Left lung (tissue), 10 donors: ENCODE data around the gene RECQL5. TPM values are rescaled to one million over a fixed set of nuclear protein-coding genes. Genes with fewer than 3 reads are reported as not detected.

ENCODE experiments used
- ATAC-seq: fragments of 200-7000 bp; cut with Tn5 transposase; one replicate; pipeline ENCODE4 v1.9.1; 2020; ENCODE audit warnings: moderate library complexity
- DNase-seq, 4 donors: peaks; one replicate each; pipeline ENCODE4 v3.0.0-alpha.2; 2013 to 2020
- H3K27ac ChIP-seq, 2 donors: fragments of 200-600 bp; sonication (generic) in 1 of 2; one replicate each; pipeline versions ENCODE4 v1.5.0 to v1.8.0; 2020 to 2021
- H3K27me3 ChIP-seq, 2 donors: fragments of 200-600 bp; sonication (generic) in 1 of 2; one replicate each; pipeline versions ENCODE4 v1.5.0 to v1.8.0; 2020 to 2021
- H3K36me3 ChIP-seq, 2 donors: fragments of 200-600 bp; sonication (generic) in 1 of 2; one replicate each; pipeline versions ENCODE4 v1.5.0 to v1.8.0; 2020 to 2021
- H3K4me1 ChIP-seq, 2 donors: fragments of 200-600 bp; one replicate each; pipeline ENCODE4 v1.8.0; 2021
- H3K4me3 ChIP-seq, 2 donors: fragments of 200-600 bp; sonication (generic) in 1 of 2; one replicate each; pipeline versions ENCODE4 v1.5.0 to v1.8.0; 2020 to 2021; ENCODE audit warnings: mild to moderate bottlenecking in 1 of 2
- H3K9me3 ChIP-seq, 2 donors: fragments of 200-600 bp; sonication (generic) in 1 of 2; one replicate each; pipeline versions ENCODE4 v1.5.0 to v1.8.0; 2020 to 2021
- intact Hi-C, 2 donors: fragments of 100-400 bp; cut with DNase I; formaldehyde crosslinking; loops; one replicate each; pipeline versions ENCODE4 v1.11.2 to v1.14.2; 2022
- polyA plus RNA-seq, 6 donors: library from polyadenylated mRNA; unstranded; fragments of 120-200 nt; gene quantifications; one replicate each; pipeline ENCODE4 v1.2.1, GENCODE V29; 2013; ENCODE audit not compliant: insufficient read length in 6 of 6
- total RNA-seq, 2 donors: library from RNA; stranded (reverse); fragmentation: NEBNext Ultra II Directional; extraction: Animal tissue kit (Norgen Biotek cat#: 25700); gene quantifications; one replicate each; pipeline ENCODE4 v1.2.1, GENCODE V29; 2021
- TF ChIP-seq, protein P1 (sequence below), 2 donors: fragments of 200-600 bp; sonication (generic) in 1 of 2; IDR thresholded peaks; one replicate each; pipeline versions ENCODE4 v1.5.0 to v1.8.0; 2021; ENCODE audit warnings: antibody characterized with exemption in 2 of 2
- donor health status: DM: no; HTN: yes; CAD: no.
- donor health status: DM: no; HTN: no; CAD: no.

The RECQL5 gene
- total and polyA plus RNA-seq, 8 donors = 28.5 to 43.0 (median 34.5) TPM

DNA sequence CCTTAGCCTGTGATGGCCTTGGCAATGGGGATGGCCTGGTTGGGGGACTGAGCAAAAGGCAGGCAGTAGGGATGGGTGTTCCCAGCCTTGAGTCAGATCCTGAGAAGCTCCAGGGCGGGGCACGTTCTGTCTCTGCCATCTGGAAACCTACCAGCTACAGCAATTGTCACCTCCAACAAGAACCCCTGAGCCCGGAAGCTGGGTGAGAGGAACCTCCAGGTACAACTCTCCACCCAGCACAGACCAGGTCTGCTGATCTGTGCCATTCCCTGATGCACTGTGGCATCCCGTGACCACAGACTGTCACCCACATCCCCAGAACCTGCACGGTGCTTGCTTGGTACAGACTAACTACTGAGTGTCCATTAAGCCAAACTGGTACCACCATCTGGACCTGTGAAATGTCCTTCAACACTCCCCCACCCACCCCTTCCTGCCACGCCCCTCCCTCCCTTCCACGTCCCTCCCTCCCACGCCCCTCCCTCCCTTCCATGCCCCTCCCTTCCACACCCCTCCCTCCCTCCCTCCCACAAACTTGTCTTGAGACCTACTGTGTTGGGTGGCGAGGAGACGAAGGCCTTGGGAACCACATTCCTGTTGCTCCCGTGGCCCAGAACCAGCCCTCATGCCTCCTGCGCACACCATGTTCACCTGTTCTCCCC, 62.8 kb downstream of the RECQL5 start:
- Histone ChIP-seq H3K36me3 (no peaks in the 10 kb centered on the region), H3K4me1 (no peaks in the 10 kb centered on the region), H3K4me3 (no peak overlapping the region), H3K9me3 (no peaks in the 10 kb centered on the region), H3K27ac (no peak overlapping the region), H3K27me3 (no peaks in the 10 kb centered on the region)
- TF ChIP-seq, protein P1, sequence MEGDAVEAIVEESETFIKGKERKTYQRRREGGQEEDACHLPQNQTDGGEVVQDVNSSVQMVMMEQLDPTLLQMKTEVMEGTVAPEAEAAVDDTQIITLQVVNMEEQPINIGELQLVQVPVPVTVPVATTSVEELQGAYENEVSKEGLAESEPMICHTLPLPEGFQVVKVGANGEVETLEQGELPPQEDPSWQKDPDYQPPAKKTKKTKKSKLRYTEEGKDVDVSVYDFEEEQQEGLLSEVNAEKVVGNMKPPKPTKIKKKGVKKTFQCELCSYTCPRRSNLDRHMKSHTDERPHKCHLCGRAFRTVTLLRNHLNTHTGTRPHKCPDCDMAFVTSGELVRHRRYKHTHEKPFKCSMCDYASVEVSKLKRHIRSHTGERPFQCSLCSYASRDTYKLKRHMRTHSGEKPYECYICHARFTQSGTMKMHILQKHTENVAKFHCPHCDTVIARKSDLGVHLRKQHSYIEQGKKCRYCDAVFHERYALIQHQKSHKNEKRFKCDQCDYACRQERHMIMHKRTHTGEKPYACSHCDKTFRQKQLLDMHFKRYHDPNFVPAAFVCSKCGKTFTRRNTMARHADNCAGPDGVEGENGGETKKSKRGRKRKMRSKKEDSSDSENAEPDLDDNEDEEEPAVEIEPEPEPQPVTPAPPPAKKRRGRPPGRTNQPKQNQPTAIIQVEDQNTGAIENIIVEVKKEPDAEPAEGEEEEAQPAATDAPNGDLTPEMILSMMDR (IDR thresholded peaks at IDR 0.05) = no peak
- ATAC-seq (no peak), DNase-seq (no peak)
- intact Hi-C loops = no loop called here

DNA sequence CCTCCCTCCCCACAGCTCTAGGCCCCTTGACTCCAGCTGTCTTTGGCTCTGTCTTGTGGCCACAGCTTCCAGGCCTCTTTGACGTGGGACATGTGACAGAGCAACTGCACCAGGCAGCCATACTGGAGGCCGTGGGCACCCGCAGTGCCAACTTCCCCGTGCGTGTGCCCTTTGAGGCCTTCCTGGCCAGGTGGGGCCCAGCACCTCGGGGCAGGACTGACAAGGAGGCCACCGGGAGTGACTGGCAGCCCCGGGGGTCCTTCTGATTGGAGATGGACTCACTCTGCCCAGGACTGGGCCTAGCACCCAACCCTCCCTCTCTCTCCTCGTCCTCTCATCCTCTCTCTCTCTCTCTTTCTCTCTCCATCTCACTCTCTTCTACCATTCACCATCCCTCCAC, 63.8 kb downstream of the RECQL5 start:
- Histone ChIP-seq H3K27ac (no peak overlapping the region), H3K4me1 (no peaks in the 10 kb centered on the region), H3K36me3 (no peaks in the 10 kb centered on the region), H3K27me3 (no peaks in the 10 kb centered on the region), H3K4me3 (no peak overlapping the region), H3K9me3 (no peaks in the 10 kb centered on the region)
- no peak for ATAC-seq
- DNase-seq = no peak
- intact Hi-C loops = no loop called here
- TF ChIP-seq, protein P1 (IDR thresholded peaks at IDR 0.05) = no peak

DNA sequence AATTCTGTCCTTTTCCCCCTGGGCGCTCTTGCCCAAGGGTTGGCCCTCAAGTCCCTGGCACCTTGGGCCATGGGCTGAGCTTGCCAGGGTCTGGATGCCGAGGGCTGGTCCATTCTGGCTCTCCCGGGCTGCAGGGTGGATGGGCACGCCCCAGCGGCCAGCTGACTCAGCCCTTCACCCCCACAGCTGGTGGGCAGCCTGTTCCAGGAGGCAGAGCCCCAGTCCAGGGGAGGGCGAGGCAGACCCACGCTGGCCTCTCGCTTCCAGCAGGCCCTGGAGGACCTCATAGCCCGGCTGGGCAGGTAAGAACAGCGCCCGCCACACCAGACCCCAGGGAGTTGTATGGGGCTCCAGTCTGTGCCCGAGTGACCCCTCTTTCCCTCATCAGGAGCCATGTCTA, 64.3 kb downstream of the RECQL5 start:
- intact Hi-C loops = no loop called here
- DNase-seq = peak in 1 of 4 donors; percentile 68
- Histone ChIP-seq H3K9me3 (no peaks in the 10 kb centered on the region), H3K4me3 (no peak overlapping the region), H3K4me1 (no peaks in the 10 kb centered on the region), H3K27me3 (no peaks in the 10 kb centered on the region), H3K36me3 (no peaks in the 10 kb centered on the region), H3K27ac (no peak overlapping the region)
- no peak for ATAC-seq
- TF ChIP-seq, protein P1 (IDR thresholded peaks at IDR 0.05) = no peak

DNA sequence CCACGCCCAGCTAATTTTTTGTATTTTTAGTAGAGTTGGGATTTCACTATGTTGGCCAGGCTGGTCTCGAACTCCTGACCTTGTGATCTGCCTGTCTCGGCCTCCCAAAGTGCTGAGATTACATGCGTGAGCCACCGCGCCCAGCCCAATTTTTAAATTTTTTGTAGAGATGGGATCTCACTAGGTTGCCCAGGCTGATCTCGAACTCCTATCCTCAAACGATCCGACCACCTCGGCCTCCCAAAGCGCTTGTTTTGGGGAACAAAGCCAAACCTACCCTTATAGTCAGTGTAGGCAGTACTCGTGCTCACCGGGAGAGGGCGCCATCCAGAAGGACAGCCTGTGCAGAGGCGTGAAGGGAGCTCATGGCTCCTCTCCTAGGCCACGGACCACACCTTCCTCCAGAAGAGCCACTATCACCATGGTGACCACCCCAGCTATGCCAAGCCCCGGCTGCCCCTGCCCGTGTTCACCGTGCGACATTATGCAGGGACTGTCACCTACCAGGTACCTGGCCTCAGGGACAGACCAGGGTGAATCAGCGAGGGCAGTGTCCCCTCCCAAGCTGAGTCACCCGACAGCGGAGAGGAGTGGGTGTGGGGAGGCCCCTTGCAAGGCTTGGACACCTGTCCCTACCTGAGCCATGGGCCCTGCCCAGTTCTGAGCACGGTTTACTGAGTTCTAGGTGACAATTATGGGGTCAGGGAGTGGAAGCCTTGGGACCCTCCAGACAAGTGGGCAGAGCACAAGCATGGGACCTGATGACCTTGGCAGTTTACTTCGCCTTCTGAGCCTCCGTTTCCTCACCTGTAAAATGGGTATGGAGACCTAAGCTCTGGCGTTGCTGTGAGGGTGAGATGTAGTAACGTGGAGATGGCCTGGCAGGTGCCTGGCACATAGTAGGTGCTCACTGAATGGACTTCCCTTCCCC, 65.6 kb downstream of the RECQL5 start:
- Histone ChIP-seq H3K27me3 (no peaks in the 10 kb centered on the region), H3K9me3 (no peaks in the 10 kb centered on the region), H3K4me1 (no peaks in the 10 kb centered on the region), H3K27ac (no peak overlapping the region), H3K36me3 (no peaks in the 10 kb centered on the region), H3K4me3 (no peak overlapping the region)
- intact Hi-C loops = no loop called here
- peak in 2 of 4 donors; percentile 42 to 88 for DNase-seq
- peak; percentile 82 for ATAC-seq
- TF ChIP-seq, protein P1 (IDR thresholded peaks at IDR 0.05) = peak; percentile 49 to 69
